Stomach (tissue), 9 donors: ENCODE results near the gene LAMB4. TPM values are rescaled to one million over a fixed set of nuclear protein-coding genes. Genes with fewer than 3 reads are reported as not detected.
A peak's percentile ranks its signal among the peaks of the same experiment; 100 is the strongest.

Source experiments
- DNase-seq, 2 donors: peaks; one replicate each; pipeline versions ENCODE4 v3.0.0 to v3.0.0-alpha.2; 2013 to 2019
- H3K27ac ChIP-seq, 5 donors: fragments of 200-600 bp in 4 of 5; sonication (generic) in 4 of 5; one replicate each; pipeline ENCODE4 v1.5.1; 2013 to 2019; ENCODE audit warnings: mild to moderate bottlenecking in 1 of 5, moderate library complexity in 1 of 5
- H3K27me3 ChIP-seq, 3 donors: fragments of 200-600 bp; sonication (generic); one replicate each; pipeline ENCODE4 v1.5.1; 2017 to 2019; ENCODE audit warnings: mixed run types in 1 of 3
- H3K36me3 ChIP-seq, 4 donors: fragments of 200-600 bp; sonication (generic); 1 replicate in 3 of 4; 2 replicates in 1 of 4; pipeline ENCODE4 v1.5.1; 2016 to 2019
- H3K4me1 ChIP-seq, 4 donors: fragments of 200-600 bp; sonication (generic); one replicate each; pipeline ENCODE4 v1.5.1; 2016 to 2019
- H3K4me3 ChIP-seq, 4 donors: fragments of 200-600 bp; sonication (generic) in 3 of 4; one replicate each; pipeline ENCODE4 v1.5.1; 2016 to 2019; ENCODE audit warnings: mild to moderate bottlenecking in 1 of 4
- H3K9me3 ChIP-seq, 4 donors: fragments of 200-600 bp; sonication (generic); one replicate each; pipeline ENCODE4 v1.5.1; 2016 to 2019
- CTCF ChIP-seq, 7 experiments: fragments of 450-650 bp in 4 of 7; fragments of 200-600 bp in 3 of 7; sonication (generic) in 3 of 7; IDR thresholded peaks; one replicate each; pipeline ENCODE4 v1.5.1; 2016 to 2019; ENCODE audit warnings: antibody characterized with exemption in 7 of 7, control low read depth in 2 of 7, mild to moderate bottlenecking in 1 of 7
- EP300 ChIP-seq: sonication (generic); formaldehyde crosslinking; IDR thresholded peaks from one replicate; pipeline ENCODE4 v1.6.1; 2017; ENCODE audit warnings: antibody characterized with exemption
- POLR2A ChIP-seq, 4 donors: fragments of 450-650 bp; IDR thresholded peaks; one replicate each; pipeline ENCODE4 v1.6.1; 2016; ENCODE audit warnings: antibody characterized with exemption in 4 of 4, control low read depth in 2 of 4, mild to moderate bottlenecking in 1 of 4, moderate library complexity in 1 of 4
- POLR2AphosphoS5 ChIP-seq, 3 donors: sonication (generic); formaldehyde crosslinking; IDR thresholded peaks; one replicate each; pipeline ENCODE4 v1.6.1; 2016; ENCODE audit warnings: antibody characterized with exemption in 3 of 3
- WGBS, 5 donors: extraction: QIAGEN DNeasy Blood & Tissue Kit in 3 of 5; methylation state at CpG; one replicate each; pipeline versions ENCODE4 v1.1.5 to v1.1.7; 2013 to 2018; 5-methylcytosine and 5-hydroxymethylcytosine counted together
- intact Hi-C: fragments of 100-400 bp; cut with DNase I; formaldehyde crosslinking; loops from one replicate; pipeline ENCODE4 v1.15.1; 2023; ENCODE audit warnings: low total_unique reads
- polyA plus RNA-seq, 3 donors: library from polyadenylated mRNA; stranded (reverse); fragments of 200-250 nt; gene quantifications; one replicate each; pipeline ENCODE4 v1.2.3, GENCODE V29; 2013
- total RNA-seq, 5 donors: library from RNA; depleted of rRNA; stranded (reverse); fragments of >200 nt; gene quantifications; one replicate each; pipeline versions ENCODE4 v1.1.0 to v1.2.3, GENCODE V29; 2014 to 2016
- donor health status: healthy with polysubstance abuse.
- donor health status: Bipolar disorder and iron deficiency.
- donor health status: healthy.

The LAMB4 gene
- total and polyA plus RNA-seq, 8 donors = under 0.01 to 8.5 (median 1.7) TPM; not detected in 2

- Histone ChIP-seq H3K9me3 (no peaks in the 10 kb centered on the region), H3K36me3 (no peaks in the 10 kb centered on the region), H3K27me3 (no peaks in the 10 kb centered on the region), H3K4me1 (no peaks in the 10 kb centered on the region), H3K4me3 (no peak overlapping the region), H3K27ac (no peak overlapping the region)
- WGBS, 5 donors = 73 to 84% (median 79%) methylated on average over 9 of the region's 9 CpGs
- intact Hi-C loops = no loop called here
- no peak for TF ChIP-seq EP300
- no peak for TF ChIP-seq POLR2A (IDR thresholded peaks at IDR 0.05)
- DNase-seq = no peak
Observed at GRCh38 chr7:108066486-108066885, 63.7 kb downstream of the LAMB4 start.

GRCh38 chr7:108063520-108063933 lies 66.6 kb downstream of the LAMB4 start:
- H3K36me3 ChIP-seq = no peaks in the 10 kb centered on the region
- H3K27me3 ChIP-seq = no peaks in the 10 kb centered on the region
- no peaks in the 10 kb centered on the region for H3K9me3 ChIP-seq
- H3K4me3 ChIP-seq = no peak overlapping the region
- H3K27ac ChIP-seq = no peak overlapping the region
- 43 to 60% (median 50%) methylated on average over 3 to 5 of the region's 5 CpGs for WGBS, 5 donors
- TF ChIP-seq POLR2AphosphoS5 (IDR thresholded peaks at IDR 0.05) (no peak), POLR2A (IDR thresholded peaks at IDR 0.05) (no peak), EP300 (no peak), CTCF (IDR thresholded peaks at IDR 0.05) (no peak)
- H3K4me1 ChIP-seq = peaks cover 0 to 11% (median 5%) of the 10 kb centered on the region in 4 donors
- intact Hi-C loops = no loop called here
- peak; percentile 32 to 73 for DNase-seq

GRCh38 chr7:108062250-108063014 lies 67.7 kb downstream of the LAMB4 start:
- H3K36me3 ChIP-seq = no peaks in the 10 kb centered on the region
- peaks cover 0 to 11% (median 5%) of the 10 kb centered on the region in 4 donors for H3K4me1 ChIP-seq
- intact Hi-C loops = no loop called here
- no peak overlapping the region for H3K4me3 ChIP-seq
- no peak for DNase-seq
- 76 to 89% (median 84%) methylated on average over 3 to 5 of the region's 5 CpGs for WGBS, 5 donors
- H3K27me3 ChIP-seq = no peaks in the 10 kb centered on the region
- TF ChIP-seq EP300 (no peak), POLR2AphosphoS5 (IDR thresholded peaks at IDR 0.05) (no peak), POLR2A (IDR thresholded peaks at IDR 0.05) (no peak), CTCF (IDR thresholded peaks at IDR 0.05) (no peak)
- H3K9me3 ChIP-seq = no peaks in the 10 kb centered on the region
- H3K27ac ChIP-seq = no peak overlapping the region

- Histone ChIP-seq H3K27me3 (no peaks in the 10 kb centered on the region), H3K4me1 (peaks cover 0 to 11% (median 5%) of the 10 kb centered on the region in 4 donors), H3K27ac (no peak overlapping the region), H3K9me3 (no peaks in the 10 kb centered on the region), H3K4me3 (no peak overlapping the region), H3K36me3 (no peaks in the 10 kb centered on the region)
- WGBS, 5 donors = 67 to 83% (median 81%) methylated on average over 6 of the region's 6 CpGs
- TF ChIP-seq POLR2AphosphoS5 (IDR thresholded peaks at IDR 0.05) (no peak), POLR2A (IDR thresholded peaks at IDR 0.05) (no peak), CTCF (IDR thresholded peaks at IDR 0.05) (no peak), EP300 (no peak)
- DNase-seq = peak in 1 of 2 donors; percentile 43
- intact Hi-C loops = no loop called here
Observed at GRCh38 chr7:108059526-108059925, 70.6 kb downstream of the LAMB4 start.

GRCh38 chr7:108057951-108058481 lies 72.1 kb downstream of the LAMB4 start:
- TF ChIP-seq CTCF (IDR thresholded peaks at IDR 0.05) = no peak
- no peak for TF ChIP-seq POLR2AphosphoS5 (IDR thresholded peaks at IDR 0.05)
- TF ChIP-seq POLR2A (IDR thresholded peaks at IDR 0.05) = no peak
- TF ChIP-seq EP300 = no peak
- Histone ChIP-seq H3K27me3 (no peaks in the 10 kb centered on the region), H3K9me3 (no peaks in the 10 kb centered on the region), H3K4me3 (no peak overlapping the region), H3K36me3 (no peaks in the 10 kb centered on the region), H3K4me1 (peaks cover 0 to 11% (median 5%) of the 10 kb centered on the region in 4 donors), H3K27ac (no peak overlapping the region)
- WGBS, 5 donors = 72 to 82% (median 79%) methylated on average over 4 of the region's 4 CpGs
- intact Hi-C loops = no loop called here
- peak in 1 of 2 donors; percentile 69 for DNase-seq
